Psoas muscle (tissue), 8 donors: Measurements from ENCODE around the gene SPECC1. TPM values are rescaled to one million over a fixed set of nuclear protein-coding genes. Genes with fewer than 3 reads are reported as not detected.

Experiments
- ATAC-seq, 4 donors: fragments of 200-7000 bp; cut with Tn5 transposase; one replicate each; pipeline ENCODE4 v1.9.1; 2020; ENCODE audit warnings: moderate library complexity in 3 of 4, mild to moderate bottlenecking in 2 of 4
- DNase-seq, 2 donors: peaks; one replicate each; pipeline ENCODE4 v3.0.0-alpha.2; 2020
- H3K27ac ChIP-seq: fragments of 200-600 bp; one replicate; pipeline ENCODE4 v1.8.0; 2022
- H3K27me3 ChIP-seq, 3 donors: fragments of 200-600 bp in 1 of 3; one replicate each; pipeline versions ENCODE4 v1.6.1 to v1.8.0; 2013 to 2022; ENCODE audit warnings: low read length in 2 of 3, mild to moderate bottlenecking in 2 of 3, moderate library complexity in 1 of 3; ENCODE audit not compliant: insufficient read depth in 3 of 3
- H3K36me3 ChIP-seq, 2 donors: fragments of 200-600 bp in 1 of 2; one replicate each; pipeline versions ENCODE4 v1.6.1 to v1.8.0; 2013 to 2022; ENCODE audit warnings: low read depth in 1 of 2, mild to moderate bottlenecking in 1 of 2, moderate library complexity in 1 of 2; ENCODE audit not compliant: insufficient read depth in 1 of 2
- H3K4me1 ChIP-seq: fragments of 200-600 bp; one replicate; pipeline ENCODE4 v1.8.0; 2022
- H3K4me3 ChIP-seq: fragments of 200-600 bp; one replicate; pipeline ENCODE4 v1.8.0; 2022; ENCODE audit warnings: mild to moderate bottlenecking
- H3K9me3 ChIP-seq: fragments of 200-600 bp; one replicate; pipeline ENCODE4 v1.8.0; 2022
- CTCF ChIP-seq: fragments of 200-600 bp; IDR thresholded peaks from one replicate; pipeline ENCODE4 v1.8.0; 2022; ENCODE audit warnings: antibody characterized with exemption
- WGBS, 3 donors: extraction: QIAGEN DNeasy Blood & Tissue Kit; methylation state at CpG; one replicate each; pipeline versions ENCODE4 v1.1.6 to v1.1.7; 2013; 5-methylcytosine and 5-hydroxymethylcytosine counted together
- intact Hi-C, 2 donors: fragments of 100-400 bp; cut with DNase I; formaldehyde crosslinking; loops; one replicate each; pipeline versions ENCODE4 v1.11.0 to v1.14.2; 2022
- polyA plus RNA-seq, 3 donors: library from polyadenylated mRNA; stranded (reverse); fragments of 200-250 nt; gene quantifications; one replicate each; pipeline ENCODE4 v1.2.3, GENCODE V29; 2013
- total RNA-seq, 4 donors: library from RNA; stranded (reverse); fragmentation: NEBNext Ultra II Directional in 2 of 4; extraction: Animal tissue kit (Norgen Biotek cat#: 25700) in 2 of 4; gene quantifications; one replicate each; pipeline versions ENCODE4 v1.2.1 to v1.2.4, GENCODE V29; 2021 to 2023
- donor health status: healthy with polysubstance abuse.
- donor health status: DM: no; HTN: no; CAD: no; lungs with moderate emphysema.
- donor health status: Bipolar disorder and iron deficiency.
- donor health status: healthy.
- donor health status: DM: yes; HTN: yes; CAD: no.
- donor health status: DM: no; HTN: no; CAD: no.
- donor health status: DM: no; HTN: no; CAD: no.
- donor health status: DM: yes; HTN: yes; CAD: no.

SPECC1 gene
- total and polyA plus RNA-seq, 7 donors = 2.0 to 11.3 (median 4.7) TPM

GRCh38 chr17:20218272-20218671 lies 209.1 kb downstream of the SPECC1 start:
- no peak for DNase-seq
- Histone ChIP-seq H3K9me3 (peaks cover 5% of the 10 kb centered on the region), H3K27ac (no peak overlapping the region), H3K36me3 (no peaks in the 10 kb centered on the region), H3K4me1 (no peaks in the 10 kb centered on the region), H3K27me3 (no peaks in the 10 kb centered on the region), H3K4me3 (no peak overlapping the region)
- intact Hi-C loops = no loop called here
- 73 to 83% (median 80%) methylated on average over 3 of the region's 3 CpGs for WGBS, 3 donors
- no peak for TF ChIP-seq CTCF
- no peak for ATAC-seq

- peaks cover 3% of the 10 kb centered on the region for H3K4me1 ChIP-seq
- no peak for TF ChIP-seq CTCF
- intact Hi-C loops = loop anchor here (10.0 kb wide), 3 partner anchors 101 to 771 kb away; no protein-coding TSS in a partner anchor
- no peak for DNase-seq
- H3K4me3 ChIP-seq = no peak overlapping the region
- no peak for ATAC-seq
- 78 to 83% (median 81%) methylated on average over 3 of the region's 3 CpGs for WGBS, 3 donors
- H3K27ac ChIP-seq = no peak overlapping the region
- no peaks in the 10 kb centered on the region for H3K36me3 ChIP-seq
- H3K9me3 ChIP-seq = peaks cover 5% of the 10 kb centered on the region
- no peaks in the 10 kb centered on the region for H3K27me3 ChIP-seq
These were observed 214.7 kb downstream of the SPECC1 start for GRCh38 chr17:20223808-20224328.

- TF ChIP-seq CTCF = no peak
- H3K27ac ChIP-seq = no peak overlapping the region
- WGBS, 3 donors = 48 to 60% (median 57%) methylated on average over 3 of the region's 3 CpGs
- no peaks in the 10 kb centered on the region for H3K36me3 ChIP-seq
- peaks cover 3% of the 10 kb centered on the region for H3K4me1 ChIP-seq
- ATAC-seq (no peak), DNase-seq (no peak)
- H3K4me3 ChIP-seq = no peak overlapping the region
- peaks cover 5% of the 10 kb centered on the region for H3K9me3 ChIP-seq
- no peaks in the 10 kb centered on the region for H3K27me3 ChIP-seq
- intact Hi-C loops = loop anchor here (10.0 kb wide), 3 partner anchors 100 to 770 kb away; no protein-coding TSS in a partner anchor
These were observed 215.2 kb downstream of the SPECC1 start for GRCh38 chr17:20224379-20224778.

- H3K4me1 ChIP-seq = peaks cover 3% of the 10 kb centered on the region
- no peaks in the 10 kb centered on the region for H3K9me3 ChIP-seq
- no peak overlapping the region for H3K27ac ChIP-seq
- 78 to 86% (median 82%) methylated on average over 7 of the region's 7 CpGs for WGBS, 3 donors
- ATAC-seq = no peak
- no peaks in the 10 kb centered on the region for H3K27me3 ChIP-seq
- no peak for TF ChIP-seq CTCF
- H3K36me3 ChIP-seq = no peaks in the 10 kb centered on the region
- DNase-seq = no peak
- intact Hi-C loops = loop anchor here (5.0 to 10.0 kb wide), 4 partner anchors 99 to 769 kb away; no protein-coding TSS in a partner anchor
- no peak overlapping the region for H3K4me3 ChIP-seq
These were observed 216.3 kb downstream of the SPECC1 start for GRCh38 chr17:20225162-20226115.
